H54 (cell line): ENCODE results near the gene LMF1.
"Not testable (repeated sequence)": the region's sequence is repeated elsewhere in the genome, so short reads cannot be mapped to it uniquely, and the experiment has no call there.

ENCODE experiments used
- DNase-seq: peaks from one replicate; pipeline ENCODE4 v3.0.0; 2011; ENCODE audit warnings: low spot score, mixed read lengths; ENCODE audit not compliant: insufficient read length
- FAIRE-seq: peaks from 3 replicates; lab custom pipeline; 2011; peaks lifted over from hg19 to GRCh38; lab: Jason Lieb, UNC
- POLR2A ChIP-seq: IDR thresholded peaks from 2 replicates; pipeline ENCODE4 v1.6.1; 2011; ENCODE audit warnings: low read depth, mild to moderate bottlenecking, low read length

Gene LMF1

GRCh38 chr16:872436-873242 lies 98.1 kb downstream of the LMF1 start:
- no peak for TF ChIP-seq POLR2A
- no peak for FAIRE-seq
- DNase-seq = no peak

GRCh38 chr16:871562-872345 lies 99.0 kb downstream of the LMF1 start:
- FAIRE-seq (no peak), DNase-seq (no peak)
- no peak for TF ChIP-seq POLR2A

- FAIRE-seq (no peak), DNase-seq (no peak)
- no peak for TF ChIP-seq POLR2A
Observed at GRCh38 chr16:870856-871561, 99.8 kb downstream of the LMF1 start.

- no peak for TF ChIP-seq POLR2A
- FAIRE-seq (no peak), DNase-seq (no peak)
Observed at GRCh38 chr16:869823-870641, 100.8 kb downstream of the LMF1 start.

GRCh38 chr16:868846-869822 lies 101.7 kb downstream of the LMF1 start:
- DNase-seq = no peak
- FAIRE-seq = no peak
- no peak for TF ChIP-seq POLR2A

GRCh38 chr16:868386-868755 lies 102.4 kb downstream of the LMF1 start:
- FAIRE-seq = no peak
- DNase-seq = no peak
- no peak for TF ChIP-seq POLR2A

GRCh38 chr16:867421-868385 lies 103.1 kb downstream of the LMF1 start:
- TF ChIP-seq POLR2A = no peak
- no peak for DNase-seq
- FAIRE-seq = no peak

- no peak for FAIRE-seq
- no peak for DNase-seq
- no peak for TF ChIP-seq POLR2A
Observed at GRCh38 chr16:866252-866896, 104.4 kb downstream of the LMF1 start.

- FAIRE-seq = no peak
- no peak for TF ChIP-seq POLR2A
- no peak for DNase-seq
Observed at GRCh38 chr16:865026-865425, 105.8 kb downstream of the LMF1 start.

GRCh38 chr16:861446-861845 lies 109.3 kb downstream of the LMF1 start:
- FAIRE-seq (no peak), DNase-seq (no peak)
- TF ChIP-seq POLR2A = no peak

GRCh38 chr16:860891-861290 lies 109.9 kb downstream of the LMF1 start:
- no peak for FAIRE-seq
- DNase-seq = no peak
- TF ChIP-seq POLR2A = no peak

- not testable (repeated sequence) for FAIRE-seq, DNase-seq
Observed at GRCh38 chr16:858971-859370, 111.8 kb downstream of the LMF1 start.

- DNase-seq, FAIRE-seq: not testable (repeated sequence)
Observed at GRCh38 chr16:858441-858840, 112.3 kb downstream of the LMF1 start.
